Type B pancreatic cell (in vitro differentiated cells): ENCODE data around the gene TBL1X. TPM values are rescaled to one million over a fixed set of nuclear protein-coding genes. Genes with fewer than 3 reads are reported as not detected.

Experiments used
- DNase-seq: peaks from one replicate; pipeline ENCODE4 v3.0.0; 2021; ENCODE audit warnings: mixed read lengths; ENCODE audit not compliant: unreplicated experiment; ENCODE audit errors: extremely low spot score
- H3K27ac Mint-ChIP-seq: 2 replicates; pipeline ENCODE4 v1.8.0; 2021; ENCODE audit warnings: mild to moderate bottlenecking, mixed read lengths
- H3K27me3 Mint-ChIP-seq: 2 replicates; pipeline ENCODE4 v1.8.0; 2021; ENCODE audit warnings: mixed read lengths
- H3K36me3 Mint-ChIP-seq: 2 replicates; pipeline ENCODE4 v1.8.0; 2021; ENCODE audit warnings: mixed read lengths
- H3K4me1 Mint-ChIP-seq: one replicate; pipeline ENCODE4 v1.8.0; 2021; ENCODE audit warnings: mixed read lengths; ENCODE audit not compliant: unreplicated experiment
- H3K4me3 Mint-ChIP-seq: 2 replicates; pipeline ENCODE4 v1.8.0; 2021; ENCODE audit warnings: mild to moderate bottlenecking, mixed read lengths
- H3K9me3 Mint-ChIP-seq: 2 replicates; pipeline ENCODE4 v1.8.0; 2021; ENCODE audit warnings: mixed read lengths
- total RNA-seq: library from RNA; stranded (reverse); gene quantifications from 2 replicates; pipeline ENCODE4 v1.2.1, GENCODE V29; 2021; ENCODE audit warnings: low replicate concordance
- TF ChIP-seq, protein P1 (sequence below): fragments of 200-600 bp; sonication (generic); conservative IDR thresholded peaks from 2 replicates; pipeline ENCODE4 v1.5.0; 2021; ENCODE audit warnings: antibody characterized with exemption, mild to moderate bottlenecking

TBL1X gene
- total RNA-seq, 1 donor from 2014 or later, result 41.3 TPM

DNA sequence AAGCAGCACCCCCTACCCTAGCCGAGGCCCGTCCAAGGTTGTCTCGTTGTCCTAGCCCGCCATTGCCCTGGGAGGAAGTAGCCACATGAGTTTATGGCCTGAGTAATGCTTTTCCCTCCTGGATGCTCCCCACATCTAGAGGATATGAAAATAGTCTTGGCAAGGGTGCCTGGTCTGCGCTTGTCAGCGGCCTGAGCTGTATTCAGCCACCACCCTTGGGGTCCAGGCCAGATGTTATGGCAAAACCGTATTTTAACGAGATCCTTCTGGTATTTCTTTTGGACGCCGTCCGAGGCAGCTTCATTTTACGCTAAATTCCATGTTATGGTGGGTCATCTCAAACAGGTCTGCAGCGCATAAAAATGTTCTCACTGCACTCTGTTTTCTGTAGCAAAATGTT lies 211.4 kb downstream of the TBL1X start:
- Mint-ChIP-seq H3K27ac (peak overlapping the region; percentile 47), H3K27me3 (no peaks in the 10 kb centered on the region), H3K4me3 (no peak overlapping the region), H3K9me3 (no peaks in the 10 kb centered on the region), H3K36me3 (peaks cover 20% of the 10 kb centered on the region), H3K4me1 (no peaks in the 10 kb centered on the region)
- TF ChIP-seq, protein P1, sequence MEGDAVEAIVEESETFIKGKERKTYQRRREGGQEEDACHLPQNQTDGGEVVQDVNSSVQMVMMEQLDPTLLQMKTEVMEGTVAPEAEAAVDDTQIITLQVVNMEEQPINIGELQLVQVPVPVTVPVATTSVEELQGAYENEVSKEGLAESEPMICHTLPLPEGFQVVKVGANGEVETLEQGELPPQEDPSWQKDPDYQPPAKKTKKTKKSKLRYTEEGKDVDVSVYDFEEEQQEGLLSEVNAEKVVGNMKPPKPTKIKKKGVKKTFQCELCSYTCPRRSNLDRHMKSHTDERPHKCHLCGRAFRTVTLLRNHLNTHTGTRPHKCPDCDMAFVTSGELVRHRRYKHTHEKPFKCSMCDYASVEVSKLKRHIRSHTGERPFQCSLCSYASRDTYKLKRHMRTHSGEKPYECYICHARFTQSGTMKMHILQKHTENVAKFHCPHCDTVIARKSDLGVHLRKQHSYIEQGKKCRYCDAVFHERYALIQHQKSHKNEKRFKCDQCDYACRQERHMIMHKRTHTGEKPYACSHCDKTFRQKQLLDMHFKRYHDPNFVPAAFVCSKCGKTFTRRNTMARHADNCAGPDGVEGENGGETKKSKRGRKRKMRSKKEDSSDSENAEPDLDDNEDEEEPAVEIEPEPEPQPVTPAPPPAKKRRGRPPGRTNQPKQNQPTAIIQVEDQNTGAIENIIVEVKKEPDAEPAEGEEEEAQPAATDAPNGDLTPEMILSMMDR, result no peak
- no peak for DNase-seq

DNA sequence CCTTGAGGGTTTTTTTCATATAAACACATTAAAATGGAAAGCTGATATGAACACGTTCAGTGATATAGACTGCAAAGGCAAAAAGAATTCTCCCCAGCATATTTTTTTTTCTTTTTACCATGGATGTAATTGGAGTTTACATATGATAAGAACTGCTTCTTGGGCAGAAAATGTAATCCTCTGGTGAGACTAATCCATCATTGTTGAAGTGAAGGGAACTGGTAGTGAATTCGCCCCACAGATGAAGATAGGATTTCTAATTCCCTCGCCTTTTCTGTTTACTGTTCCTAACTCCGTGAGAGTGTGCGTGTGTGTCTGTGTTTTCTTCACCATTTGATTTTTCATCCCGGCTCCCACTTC lies 211.9 kb downstream of the TBL1X start:
- H3K36me3 Mint-ChIP-seq, result peaks cover 20% of the 10 kb centered on the region
- no peak overlapping the region for H3K4me3 Mint-ChIP-seq
- TF ChIP-seq, protein P1, result no peak
- no peak for DNase-seq
- H3K4me1 Mint-ChIP-seq, result no peaks in the 10 kb centered on the region
- H3K27me3 Mint-ChIP-seq, result no peaks in the 10 kb centered on the region
- peak overlapping the region; percentile 64 for H3K27ac Mint-ChIP-seq
- no peaks in the 10 kb centered on the region for H3K9me3 Mint-ChIP-seq

DNA sequence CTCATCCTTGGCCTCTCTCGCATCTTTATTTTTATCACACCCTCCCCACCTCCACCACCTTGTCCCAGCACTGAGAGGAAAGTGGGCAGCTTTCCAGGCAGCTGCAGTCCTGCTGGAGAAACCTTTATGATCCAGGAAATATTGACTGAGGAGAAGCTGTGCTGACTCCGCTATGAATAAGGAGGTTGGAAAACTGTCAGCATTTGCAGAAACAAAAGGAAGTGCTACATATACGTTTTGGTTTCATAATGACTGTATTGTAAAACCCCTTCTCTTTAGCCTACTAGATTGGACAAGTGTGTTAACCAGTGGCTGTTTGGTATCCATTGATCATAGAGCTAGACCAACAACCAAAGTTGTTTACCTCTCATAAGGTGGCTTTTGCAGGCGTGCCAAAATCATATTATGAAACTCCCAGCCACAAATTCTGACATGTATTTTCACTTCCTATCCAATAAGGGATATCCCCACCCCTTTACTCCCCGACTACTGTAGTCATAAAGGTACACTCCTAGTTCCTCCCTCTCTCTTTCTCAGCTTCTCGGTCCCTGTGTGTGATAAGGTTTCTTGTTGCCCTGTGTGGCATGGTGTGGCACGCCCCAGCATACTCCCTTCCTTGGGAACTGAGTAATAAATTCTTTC lies 212.4 kb downstream of the TBL1X start:
- peaks cover 22% of the 10 kb centered on the region for H3K36me3 Mint-ChIP-seq
- peak overlapping the region; percentile 64 for H3K27ac Mint-ChIP-seq
- TF ChIP-seq, protein P1, result no peak
- no peak overlapping the region for H3K4me3 Mint-ChIP-seq
- H3K9me3 Mint-ChIP-seq, result no peaks in the 10 kb centered on the region
- no peaks in the 10 kb centered on the region for H3K27me3 Mint-ChIP-seq
- H3K4me1 Mint-ChIP-seq, result no peaks in the 10 kb centered on the region
- no peak for DNase-seq

DNA sequence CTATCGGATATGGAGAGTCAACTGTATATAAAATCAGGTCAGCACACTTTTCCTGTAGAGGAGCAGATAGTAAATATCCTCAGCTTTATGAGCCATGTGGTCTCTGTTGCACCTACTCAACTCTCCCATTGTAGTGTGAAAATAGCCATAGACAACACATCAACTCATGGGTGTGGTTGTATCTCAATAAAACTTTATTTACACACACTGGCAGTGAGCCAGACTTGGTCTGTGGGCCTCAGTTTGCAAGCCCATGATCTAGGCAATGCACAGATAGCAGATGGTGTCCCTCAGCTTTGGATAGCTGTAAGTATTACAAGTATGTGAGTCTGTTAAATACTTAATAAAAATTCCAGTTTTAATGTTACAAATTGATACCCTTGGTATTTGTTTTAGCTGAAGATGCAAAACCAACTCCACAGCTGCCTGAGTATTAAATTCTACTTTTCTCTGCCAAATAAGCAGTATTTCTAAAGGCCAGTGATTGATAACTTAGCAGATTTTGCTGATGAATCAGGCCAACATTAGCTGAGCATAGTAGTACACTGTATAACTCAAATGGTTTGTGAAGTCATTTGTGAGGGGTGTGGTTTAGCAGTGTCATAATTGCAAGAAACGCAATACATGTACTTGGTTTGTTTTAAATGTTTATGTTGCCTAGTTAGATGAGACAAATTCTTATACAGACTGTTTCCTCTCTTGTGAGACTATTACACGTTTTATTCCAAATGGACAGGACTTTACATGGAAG lies 213.5 kb downstream of the TBL1X start:
- H3K9me3 Mint-ChIP-seq, result no peaks in the 10 kb centered on the region
- H3K36me3 Mint-ChIP-seq, result peaks cover 21% of the 10 kb centered on the region
- TF ChIP-seq, protein P1, result no peak
- H3K4me3 Mint-ChIP-seq, result no peak overlapping the region
- no peak overlapping the region for H3K27ac Mint-ChIP-seq
- no peaks in the 10 kb centered on the region for H3K27me3 Mint-ChIP-seq
- DNase-seq, result no peak
- no peaks in the 10 kb centered on the region for H3K4me1 Mint-ChIP-seq

DNA sequence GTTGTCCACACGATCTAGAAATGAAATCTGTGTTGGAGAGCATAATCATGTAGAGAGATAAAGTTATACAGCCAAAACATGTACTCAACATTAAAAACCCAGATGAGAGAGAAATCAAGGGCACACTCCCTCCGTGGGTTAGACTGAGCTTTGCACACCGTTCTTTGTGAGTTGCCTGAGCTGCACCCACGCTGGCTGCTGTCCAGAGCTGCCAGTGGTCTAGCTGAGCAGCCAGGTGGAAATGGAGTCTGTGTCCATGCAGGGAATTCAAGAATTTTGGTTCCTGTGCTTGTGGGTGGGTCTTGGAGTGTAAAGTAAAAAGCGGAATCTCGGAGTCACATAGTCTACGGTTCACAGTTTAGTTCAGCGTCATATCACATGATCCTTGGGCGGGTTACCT lies 216.2 kb downstream of the TBL1X start:
- no peaks in the 10 kb centered on the region for H3K4me1 Mint-ChIP-seq
- H3K4me3 Mint-ChIP-seq, result no peak overlapping the region
- H3K27ac Mint-ChIP-seq, result no peak overlapping the region
- no peaks in the 10 kb centered on the region for H3K9me3 Mint-ChIP-seq
- no peak for DNase-seq
- peaks cover 22% of the 10 kb centered on the region for H3K36me3 Mint-ChIP-seq
- H3K27me3 Mint-ChIP-seq, result no peaks in the 10 kb centered on the region
- TF ChIP-seq, protein P1, result no peak
